HG02870 (cell line): Measurements from ENCODE around the gene AGXT.

Experiments used
- ATAC-seq: cut with Tn5 transposase; IDR thresholded peaks from one replicate; pipeline ENCODE4 v1.9.1; 2021; ENCODE audit warnings: mild to moderate bottlenecking, moderate library complexity; ENCODE audit not compliant: unreplicated experiment

The AGXT gene

DNA sequence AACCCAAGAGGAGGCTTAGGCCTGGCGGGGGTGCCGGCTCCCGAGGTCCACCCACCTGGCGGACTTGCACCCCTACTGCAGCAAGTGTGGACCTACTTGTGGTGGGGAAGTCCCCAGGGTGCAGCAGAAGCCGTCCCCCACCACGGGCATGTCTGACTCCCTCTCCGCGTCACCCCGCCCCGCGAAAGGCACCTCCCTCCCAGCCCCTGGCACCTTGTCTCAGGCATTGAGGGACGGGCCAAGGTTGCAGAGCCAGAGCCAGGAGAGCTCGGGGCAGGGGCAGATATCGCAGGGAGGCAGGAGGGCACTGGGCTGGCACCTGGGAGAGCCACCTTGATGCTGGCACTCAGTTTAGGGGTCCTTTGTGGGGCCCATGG lies 56.6 kb downstream of the AGXT start:
- ATAC-seq: no peak

- ATAC-seq: no peak
Observed at GRCh38 chr2:240925568-240926515, 57.2 kb downstream of the AGXT start.

DNA sequence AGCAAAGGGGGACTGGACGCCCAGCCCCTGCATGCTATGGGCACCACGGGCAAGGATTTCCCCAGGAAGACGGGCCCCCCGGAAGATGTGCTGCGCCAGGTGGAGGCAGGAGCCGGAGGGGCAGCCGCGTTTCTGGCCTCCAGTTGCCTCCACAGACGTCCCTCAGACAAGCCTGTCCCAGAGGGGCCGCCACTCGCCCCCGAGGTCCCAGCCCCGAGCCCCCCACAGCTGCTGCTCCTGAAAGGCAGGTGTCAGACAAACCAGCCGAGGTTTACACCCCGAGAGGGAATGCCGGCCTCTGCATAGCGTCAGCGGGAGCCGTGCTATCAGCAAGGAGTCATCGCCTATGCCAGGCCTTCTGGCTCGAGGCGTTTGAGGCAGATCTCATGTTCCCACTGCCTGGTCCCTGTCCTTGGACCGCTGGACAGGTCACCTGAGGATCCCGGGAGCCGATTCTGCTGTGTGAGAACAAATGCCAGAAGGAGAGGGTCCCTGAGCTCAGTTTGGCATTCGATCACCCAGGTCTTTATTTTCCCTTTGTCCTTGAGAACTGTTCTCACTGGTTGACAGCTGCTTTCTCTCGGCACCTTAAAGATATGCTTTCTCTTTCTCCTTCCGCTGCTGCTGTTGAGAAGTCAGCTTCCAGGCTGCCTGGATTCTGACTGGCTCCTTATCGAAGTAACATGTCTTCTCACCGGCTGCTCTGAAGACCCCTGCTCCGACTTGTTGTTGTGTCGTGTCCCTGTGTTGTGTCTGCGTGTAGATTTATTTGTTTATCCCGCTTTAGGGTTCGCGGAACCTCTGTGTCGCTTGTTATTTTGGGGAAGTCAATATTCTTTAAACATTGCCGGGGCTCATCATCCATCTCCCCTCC lies 58.1 kb downstream of the AGXT start:
- ATAC-seq: no peak

GRCh38 chr2:240927390-240927781 lies 58.8 kb downstream of the AGXT start:
- no peak for ATAC-seq

DNA sequence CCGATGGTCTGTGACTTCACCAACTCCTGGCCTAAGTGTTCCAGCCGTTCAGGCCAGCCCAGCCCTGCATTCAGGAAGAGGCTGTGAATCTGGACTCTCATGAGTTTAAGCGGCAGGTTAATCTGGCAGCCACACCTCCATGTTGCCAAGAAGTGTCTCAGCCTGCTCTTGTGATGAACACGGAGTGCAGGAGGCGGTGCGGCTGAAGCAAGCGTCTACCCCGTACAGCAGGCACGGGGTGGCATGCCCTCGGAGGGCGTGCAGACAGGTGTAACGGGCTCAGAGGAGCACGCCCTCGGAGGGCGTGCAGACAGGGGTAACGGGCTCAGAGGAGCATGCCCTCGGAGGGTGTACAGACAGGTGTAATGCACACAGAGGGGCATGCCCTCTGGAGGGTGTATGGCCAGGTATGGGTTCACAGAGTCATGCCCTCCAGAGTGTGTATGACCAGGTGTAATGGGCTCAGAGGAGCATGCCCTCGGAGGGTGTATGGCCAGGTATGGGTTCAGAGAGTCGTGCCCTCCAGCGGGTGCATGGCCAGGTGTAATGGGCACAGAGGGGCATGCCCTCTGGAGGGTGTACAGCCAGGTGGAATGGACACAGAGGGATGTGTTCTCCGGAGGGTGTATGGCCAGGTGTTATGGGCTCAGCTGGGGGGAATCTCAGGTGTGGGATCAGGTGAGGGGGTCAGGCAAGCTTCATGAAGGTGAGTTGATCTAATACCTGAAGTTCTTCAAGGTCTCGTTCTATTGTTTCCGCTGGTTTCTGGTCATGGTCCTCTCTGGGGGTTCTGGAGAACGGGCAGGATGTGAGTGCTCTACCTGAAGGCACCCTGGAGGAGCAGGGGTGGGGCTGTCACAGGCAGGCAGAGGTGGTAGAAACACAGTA lies 60.1 kb downstream of the AGXT start:
- ATAC-seq: no peak

GRCh38 chr2:240929364-240930095 lies 60.9 kb downstream of the AGXT start:
- ATAC-seq: no peak
